BE2C (cell line): ENCODE data around the gene DSCAM.

ENCODE experiments used
- DNase-seq: peaks from one replicate; pipeline ENCODE4 v3.0.0-alpha.2; 2020
- H3K27me3 ChIP-seq: fragments of 250-450 bp; sonication (Bioruptor Pico); 2 replicates; pipeline ENCODE4 v1.5.1; 2020; ENCODE audit warnings: mild to moderate bottlenecking
- H3K36me3 ChIP-seq: fragments of 250-450 bp; sonication (Bioruptor Pico); 2 replicates; pipeline ENCODE4 v1.5.1; 2020; ENCODE audit warnings: mild to moderate bottlenecking
- H3K4me1 ChIP-seq: fragments of 250-450 bp; sonication (Bioruptor Pico); 2 replicates; pipeline ENCODE4 v1.5.1; 2020
- H3K4me3 ChIP-seq: 2 replicates; pipeline ENCODE4 v1.5.1; 2011; ENCODE audit warnings: low read depth, low read length
- H3K9me3 ChIP-seq: fragments of 250-450 bp; sonication (Bioruptor Pico); 2 replicates; pipeline ENCODE4 v1.5.1; 2020
- CTCF ChIP-seq: IDR thresholded peaks from 2 replicates; pipeline ENCODE4 v1.5.1; 2012; ENCODE audit warnings: mild to moderate bottlenecking, low read depth, low read length

DSCAM gene

GRCh38 chr21:40638466-40639251 is 208.3 kb downstream of the DSCAM start:
- no peak for DNase-seq
- Histone ChIP-seq H3K4me1 (no peaks in the 10 kb centered on the region), H3K4me3 (no peak overlapping the region), H3K9me3 (no peaks in the 10 kb centered on the region), H3K36me3 (no peaks in the 10 kb centered on the region), H3K27me3 (no peaks in the 10 kb centered on the region)
- TF ChIP-seq CTCF, result no peak

GRCh38 chr21:40636026-40636425 is 210.9 kb downstream of the DSCAM start:
- DNase-seq, result no peak
- no peaks in the 10 kb centered on the region for H3K4me1 ChIP-seq
- H3K4me3 ChIP-seq, result no peak overlapping the region
- TF ChIP-seq CTCF, result no peak
- H3K36me3 ChIP-seq, result no peaks in the 10 kb centered on the region
- H3K9me3 ChIP-seq, result no peaks in the 10 kb centered on the region; the same call in 1 of the 2 replicates
- no peaks in the 10 kb centered on the region for H3K27me3 ChIP-seq

- Histone ChIP-seq H3K27me3 (no peaks in the 10 kb centered on the region), H3K4me1 (no peaks in the 10 kb centered on the region), H3K4me3 (no peak overlapping the region), H3K36me3 (no peaks in the 10 kb centered on the region), H3K9me3 (no peaks in the 10 kb centered on the region; the same call in 1 of the 2 replicates)
- no peak for DNase-seq
- TF ChIP-seq CTCF, result no peak
These were observed 211.6 kb downstream of the DSCAM start for GRCh38 chr21:40635391-40635790.

- no peak for DNase-seq
- TF ChIP-seq CTCF, result no peak
- Histone ChIP-seq H3K4me1 (no peaks in the 10 kb centered on the region), H3K4me3 (no peak overlapping the region), H3K27me3 (no peaks in the 10 kb centered on the region), H3K9me3 (no peaks in the 10 kb centered on the region; the same call in 1 of the 2 replicates), H3K36me3 (no peaks in the 10 kb centered on the region)
These were observed 212.8 kb downstream of the DSCAM start for GRCh38 chr21:40634141-40634540.

- TF ChIP-seq CTCF, result no peak
- no peaks in the 10 kb centered on the region for H3K4me1 ChIP-seq
- no peaks in the 10 kb centered on the region for H3K27me3 ChIP-seq
- no peaks in the 10 kb centered on the region for H3K36me3 ChIP-seq
- H3K4me3 ChIP-seq, result no peak overlapping the region
- DNase-seq, result no peak
- no peaks in the 10 kb centered on the region; the same call in 1 of the 2 replicates for H3K9me3 ChIP-seq
These were observed 213.9 kb downstream of the DSCAM start for GRCh38 chr21:40633048-40633447.

- no peak overlapping the region for H3K4me3 ChIP-seq
- no peak for TF ChIP-seq CTCF
- no peak for DNase-seq
- no peaks in the 10 kb centered on the region for H3K36me3 ChIP-seq
- H3K9me3 ChIP-seq, result no peaks in the 10 kb centered on the region; the same call in 1 of the 2 replicates
- H3K4me1 ChIP-seq, result no peaks in the 10 kb centered on the region
- no peaks in the 10 kb centered on the region for H3K27me3 ChIP-seq
These were observed 215.7 kb downstream of the DSCAM start for GRCh38 chr21:40631211-40631610.
